Measurements from ENCODE around the gene TMEM47. TPM values are rescaled to one million over a fixed set of nuclear protein-coding genes. Genes with fewer than 3 reads are reported as not detected.

Gene TMEM47
- total and polyA plus RNA-seq, 2 donors (not counting 1 experiment from before 2014, with no cell fraction given), result not detected

- intact Hi-C loops (cut with micrococcal nuclease), result no loop called here
- H3K4me2 ChIP-seq (replicated peaks; ENCODE audit: low read depth, low read length, poor library complexity, severe bottlenecking), result no peak overlapping the region
- Mint-ChIP-seq H3K27me3 (no peaks in the 10 kb centered on the region), H3K4me3 (no peak overlapping the region), H3K9me3 (ENCODE audit: insufficient read depth) (no peaks in the 10 kb centered on the region), H3K27ac (no peak overlapping the region), H3K4me1 (no peaks in the 10 kb centered on the region)
- ChIA-PET POLR2A (no interaction called here), CTCF (no interaction called here)
- H3K9ac ChIP-seq (ENCODE audit: low read length), result no peak overlapping the region
- no peaks in the 10 kb centered on the region for H4K20me1 ChIP-seq (ENCODE audit: control insufficient read depth, insufficient read depth, low read length, poor library complexity, severe bottlenecking)
- no peaks in the 10 kb centered on the region for H3K4me1 ChIP-seq (ENCODE audit: control insufficient read depth in 2 of 2, insufficient read depth in 2 of 2, low read length in 2 of 2)
- TF ChIP-seq, protein P1, sequence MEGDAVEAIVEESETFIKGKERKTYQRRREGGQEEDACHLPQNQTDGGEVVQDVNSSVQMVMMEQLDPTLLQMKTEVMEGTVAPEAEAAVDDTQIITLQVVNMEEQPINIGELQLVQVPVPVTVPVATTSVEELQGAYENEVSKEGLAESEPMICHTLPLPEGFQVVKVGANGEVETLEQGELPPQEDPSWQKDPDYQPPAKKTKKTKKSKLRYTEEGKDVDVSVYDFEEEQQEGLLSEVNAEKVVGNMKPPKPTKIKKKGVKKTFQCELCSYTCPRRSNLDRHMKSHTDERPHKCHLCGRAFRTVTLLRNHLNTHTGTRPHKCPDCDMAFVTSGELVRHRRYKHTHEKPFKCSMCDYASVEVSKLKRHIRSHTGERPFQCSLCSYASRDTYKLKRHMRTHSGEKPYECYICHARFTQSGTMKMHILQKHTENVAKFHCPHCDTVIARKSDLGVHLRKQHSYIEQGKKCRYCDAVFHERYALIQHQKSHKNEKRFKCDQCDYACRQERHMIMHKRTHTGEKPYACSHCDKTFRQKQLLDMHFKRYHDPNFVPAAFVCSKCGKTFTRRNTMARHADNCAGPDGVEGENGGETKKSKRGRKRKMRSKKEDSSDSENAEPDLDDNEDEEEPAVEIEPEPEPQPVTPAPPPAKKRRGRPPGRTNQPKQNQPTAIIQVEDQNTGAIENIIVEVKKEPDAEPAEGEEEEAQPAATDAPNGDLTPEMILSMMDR (IDR thresholded peaks at IDR 0.05), result no peak
- no CpG with 5 or more reads among the region's 3 CpGs for WGBS (ENCODE audit: insufficient coverage)
- ATAC-seq (ENCODE audit: low read depth) (no peak), DNase-seq (no peak)
- no peaks in the 10 kb centered on the region for H3K36me3 ChIP-seq (replicated peaks in 1 of 2; ENCODE audit: control extremely low read depth in 1 of 2, control insufficient read depth in 1 of 2, extremely low read depth in 1 of 2, insufficient read depth in 2 of 2, low read length in 1 of 2)
- no peaks in the 10 kb centered on the region for H3K79me2 ChIP-seq (ENCODE audit: control insufficient read depth, insufficient read depth, low read length)
- no peak overlapping the region for H2AFZ ChIP-seq (ENCODE audit: insufficient read depth, low read depth, low read length, poor library complexity, severe bottlenecking)
- H3K4me3 ChIP-seq (ENCODE audit: control extremely low read depth in 1 of 5, extremely low read depth in 1 of 5, insufficient read depth in 1 of 5, low read depth in 2 of 5, low read length in 4 of 5), result no peak overlapping the region
- H3K27ac ChIP-seq (ENCODE audit: low read length in 2 of 2), result no peak overlapping the region
- no peaks in the 10 kb centered on the region for H3K27me3 ChIP-seq (replicated peaks in 1 of 4; ENCODE audit: control extremely low read depth in 1 of 4, control insufficient read depth in 3 of 4, insufficient read depth in 4 of 4, low read length in 3 of 4)
- H3K9me3 ChIP-seq (ENCODE audit: control extremely low read depth in 1 of 3, control insufficient read depth in 2 of 3, insufficient read depth in 1 of 3, low read length in 2 of 3), result no peaks in the 10 kb centered on the region
Observed at GRCh38 chrX:34586936-34587335, 70.1 kb downstream of the TMEM47 start.

DNA sequence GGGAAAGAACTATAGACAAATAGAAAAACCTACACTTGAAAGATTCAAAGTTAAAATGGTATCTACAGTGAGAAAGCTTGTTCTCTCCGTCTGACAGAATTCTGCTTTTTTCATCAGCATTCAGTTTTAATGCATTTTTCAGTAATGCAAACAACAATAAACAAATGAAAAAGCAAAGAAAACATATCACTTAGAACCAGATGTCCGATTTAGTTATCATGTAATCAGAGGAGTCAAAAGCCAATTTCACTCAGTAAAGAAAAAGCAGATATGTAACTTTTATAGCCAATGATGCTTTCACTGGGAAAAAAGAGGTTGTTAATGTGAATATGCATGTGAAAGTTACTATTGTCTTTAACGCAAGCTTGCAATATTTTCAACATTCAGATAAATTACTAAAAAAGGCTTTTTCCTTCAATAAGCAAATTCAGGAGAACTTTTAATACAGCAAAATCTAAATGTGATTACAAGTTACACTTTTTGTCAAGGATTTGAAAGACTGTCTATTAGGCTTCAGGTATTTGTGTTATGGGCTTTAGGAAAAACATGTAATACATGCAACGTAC, 70.7 kb downstream of the TMEM47 start:
- Histone ChIP-seq H3K4me1 (ENCODE audit: control insufficient read depth in 2 of 2, insufficient read depth in 2 of 2, low read length in 2 of 2) (no peaks in the 10 kb centered on the region), H3K9me3 (ENCODE audit: control extremely low read depth in 1 of 3, control insufficient read depth in 2 of 3, insufficient read depth in 1 of 3, low read length in 2 of 3) (no peaks in the 10 kb centered on the region), H3K27ac (ENCODE audit: low read length in 2 of 2) (no peak overlapping the region), H3K4me2 (replicated peaks; ENCODE audit: low read depth, low read length, poor library complexity, severe bottlenecking) (no peak overlapping the region), H3K79me2 (ENCODE audit: control insufficient read depth, insufficient read depth, low read length) (no peaks in the 10 kb centered on the region), H2AFZ (ENCODE audit: insufficient read depth, low read depth, low read length, poor library complexity, severe bottlenecking) (no peak overlapping the region), H3K27me3 (replicated peaks in 1 of 4; ENCODE audit: control extremely low read depth in 1 of 4, control insufficient read depth in 3 of 4, insufficient read depth in 4 of 4, low read length in 3 of 4) (no peaks in the 10 kb centered on the region), H4K20me1 (ENCODE audit: control insufficient read depth, insufficient read depth, low read length, poor library complexity, severe bottlenecking) (no peaks in the 10 kb centered on the region), H3K4me3 (ENCODE audit: control extremely low read depth in 1 of 5, extremely low read depth in 1 of 5, insufficient read depth in 1 of 5, low read depth in 2 of 5, low read length in 4 of 5) (no peak overlapping the region), H3K9ac (ENCODE audit: low read length) (no peak overlapping the region), H3K36me3 (replicated peaks in 1 of 2; ENCODE audit: control extremely low read depth in 1 of 2, control insufficient read depth in 1 of 2, extremely low read depth in 1 of 2, insufficient read depth in 2 of 2, low read length in 1 of 2) (no peaks in the 10 kb centered on the region)
- intact Hi-C loops (cut with micrococcal nuclease), result no loop called here
- TF ChIP-seq, protein P1 (IDR thresholded peaks at IDR 0.05), result no peak
- H3K4me1 Mint-ChIP-seq, result no peaks in the 10 kb centered on the region
- no peak overlapping the region for H3K4me3 Mint-ChIP-seq
- ATAC-seq (ENCODE audit: low read depth) (no peak), DNase-seq (no peak)
- no peaks in the 10 kb centered on the region for H3K9me3 Mint-ChIP-seq (ENCODE audit: insufficient read depth)
- no peaks in the 10 kb centered on the region for H3K27me3 Mint-ChIP-seq
- no peak overlapping the region for H3K27ac Mint-ChIP-seq
- no CpG with 5 or more reads among the region's 4 CpGs for WGBS (ENCODE audit: insufficient coverage)
- CTCF ChIA-PET, result no interaction called here
- POLR2A ChIA-PET, result no interaction called here

Measured in B cell (primary cell).